Measurements from ENCODE around the gene LRR1.

The LRR1 gene

DNA sequence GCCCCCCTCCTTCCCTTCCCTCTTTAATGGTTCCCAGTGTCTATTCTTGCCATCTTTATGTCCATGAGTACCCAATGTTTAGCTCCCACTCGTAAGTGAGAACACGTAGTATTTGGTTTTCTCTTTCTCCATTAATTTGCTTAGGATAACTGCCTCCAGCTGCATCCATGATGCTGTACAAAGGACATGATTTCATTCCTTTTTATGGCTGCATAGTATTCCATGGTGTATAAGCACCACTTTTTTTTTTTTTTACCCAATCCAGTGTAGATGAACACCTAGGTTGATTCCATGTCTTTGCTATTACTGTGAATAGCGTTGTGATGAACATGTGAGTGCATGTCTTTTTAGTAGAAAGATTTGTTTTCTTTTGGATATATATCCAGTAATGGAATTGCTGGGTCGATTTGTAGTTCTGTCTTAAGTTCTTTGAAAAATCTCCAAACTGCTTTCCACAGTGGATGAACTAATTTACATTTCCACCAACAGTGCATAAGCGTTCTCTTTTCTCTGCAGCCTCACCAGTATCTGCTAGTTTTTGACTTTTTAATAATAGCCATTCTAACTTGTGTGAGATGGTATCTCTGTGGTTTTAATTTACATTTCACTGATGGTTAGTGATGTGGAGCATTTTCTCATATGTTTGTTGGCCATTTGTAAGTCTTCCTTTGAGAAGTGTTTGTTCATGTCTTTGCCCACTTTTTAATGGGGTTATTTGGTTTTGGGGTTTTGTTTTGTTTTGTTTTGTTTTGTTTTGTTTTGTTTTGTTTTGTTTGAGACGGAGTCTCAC, 38.6 kb upstream of the LRR1 start:
- TF ChIP-seq, protein P1, sequence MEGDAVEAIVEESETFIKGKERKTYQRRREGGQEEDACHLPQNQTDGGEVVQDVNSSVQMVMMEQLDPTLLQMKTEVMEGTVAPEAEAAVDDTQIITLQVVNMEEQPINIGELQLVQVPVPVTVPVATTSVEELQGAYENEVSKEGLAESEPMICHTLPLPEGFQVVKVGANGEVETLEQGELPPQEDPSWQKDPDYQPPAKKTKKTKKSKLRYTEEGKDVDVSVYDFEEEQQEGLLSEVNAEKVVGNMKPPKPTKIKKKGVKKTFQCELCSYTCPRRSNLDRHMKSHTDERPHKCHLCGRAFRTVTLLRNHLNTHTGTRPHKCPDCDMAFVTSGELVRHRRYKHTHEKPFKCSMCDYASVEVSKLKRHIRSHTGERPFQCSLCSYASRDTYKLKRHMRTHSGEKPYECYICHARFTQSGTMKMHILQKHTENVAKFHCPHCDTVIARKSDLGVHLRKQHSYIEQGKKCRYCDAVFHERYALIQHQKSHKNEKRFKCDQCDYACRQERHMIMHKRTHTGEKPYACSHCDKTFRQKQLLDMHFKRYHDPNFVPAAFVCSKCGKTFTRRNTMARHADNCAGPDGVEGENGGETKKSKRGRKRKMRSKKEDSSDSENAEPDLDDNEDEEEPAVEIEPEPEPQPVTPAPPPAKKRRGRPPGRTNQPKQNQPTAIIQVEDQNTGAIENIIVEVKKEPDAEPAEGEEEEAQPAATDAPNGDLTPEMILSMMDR (IDR thresholded peaks at IDR 0.05; ENCODE audit: extremely low read depth, missing control alignments): no peak
- no peak for DNase-seq (ENCODE audit: low spot score)

DNA sequence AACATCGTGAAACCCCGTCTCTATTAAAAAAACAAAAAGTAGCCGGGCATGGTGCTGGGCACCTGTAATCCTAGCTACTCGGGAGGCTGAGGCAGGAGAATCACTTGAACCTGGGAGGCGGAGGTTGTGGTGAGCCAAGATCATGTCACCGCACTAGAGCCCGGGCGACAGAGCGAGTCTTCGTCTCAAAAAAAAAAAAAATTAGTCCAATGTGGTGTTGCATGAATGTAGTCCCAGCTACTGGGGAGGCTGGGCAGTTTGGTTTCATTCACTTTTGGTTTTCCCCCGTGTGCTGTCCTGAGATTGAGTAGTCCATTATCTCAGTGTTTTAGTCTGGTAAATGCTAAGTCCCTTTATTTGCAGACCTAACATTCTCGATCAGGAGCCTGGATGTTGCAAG, 32.0 kb upstream of the LRR1 start:
- no peak for DNase-seq (ENCODE audit: low spot score)
- TF ChIP-seq, protein P1 (IDR thresholded peaks at IDR 0.05; ENCODE audit: extremely low read depth, missing control alignments): no peak

DNA sequence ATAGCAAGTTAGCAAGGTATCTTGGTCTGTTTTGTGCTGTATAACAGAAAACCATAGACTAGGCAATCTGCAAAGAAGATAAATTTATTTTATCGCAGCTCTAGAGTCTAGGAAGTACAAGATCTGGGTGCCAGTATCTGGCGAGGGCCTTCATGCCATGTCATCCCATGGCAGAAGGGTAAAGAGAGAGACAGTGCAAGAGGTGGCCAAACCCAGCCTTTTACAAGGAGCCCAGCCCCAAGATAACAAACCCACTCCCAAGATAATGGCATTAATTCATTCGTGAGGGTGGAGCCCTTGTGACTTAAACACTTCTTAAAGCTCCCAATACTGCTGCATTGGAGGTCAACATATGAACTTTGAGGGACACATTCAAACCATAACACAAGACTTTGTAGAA, 29.5 kb upstream of the LRR1 start:
- TF ChIP-seq, protein P1 (IDR thresholded peaks at IDR 0.05; ENCODE audit: extremely low read depth, missing control alignments): no peak
- no peak for DNase-seq (ENCODE audit: low spot score)

DNA sequence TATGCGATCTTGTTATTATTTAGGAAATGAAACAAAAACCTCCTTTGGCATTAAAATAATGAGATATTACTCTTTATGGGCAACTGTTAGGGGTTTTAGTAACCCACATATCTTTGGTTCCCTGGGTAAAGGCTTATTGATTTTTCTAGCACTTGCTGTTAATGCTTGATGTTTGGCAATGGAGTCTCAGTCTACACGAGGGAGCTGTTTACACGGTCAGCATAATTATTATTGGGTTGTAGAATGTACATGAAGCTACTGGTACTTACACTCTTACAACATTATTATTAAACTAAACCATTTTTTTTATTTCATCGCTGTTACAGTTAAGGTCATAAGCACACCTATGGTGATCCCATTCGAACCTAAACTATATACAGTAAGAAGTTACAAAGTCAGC, 24.7 kb upstream of the LRR1 start:
- no peak for DNase-seq (ENCODE audit: low spot score)
- TF ChIP-seq, protein P1 (IDR thresholded peaks at IDR 0.05; ENCODE audit: extremely low read depth, missing control alignments): no peak

DNA sequence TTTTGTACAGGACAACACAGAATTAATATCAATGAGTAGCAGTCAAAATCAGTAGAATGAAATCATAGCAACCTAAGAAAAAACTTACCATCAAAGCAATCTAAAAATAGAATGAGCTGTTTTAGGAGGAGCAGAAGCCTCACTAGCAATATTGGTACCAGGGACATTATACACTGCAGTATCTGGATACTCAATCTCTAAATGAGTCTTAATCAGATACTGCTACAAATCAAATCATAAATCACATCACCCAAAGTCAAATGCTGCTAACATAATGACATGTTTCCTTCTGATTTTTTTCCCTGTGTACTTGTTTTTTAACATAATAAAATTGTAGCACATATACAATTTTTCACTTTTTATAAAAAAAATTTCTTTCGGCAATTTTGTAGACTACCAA, 20.6 kb upstream of the LRR1 start:
- DNase-seq (ENCODE audit: low spot score): no peak
- TF ChIP-seq, protein P1 (IDR thresholded peaks at IDR 0.05; ENCODE audit: extremely low read depth, missing control alignments): no peak

DNA sequence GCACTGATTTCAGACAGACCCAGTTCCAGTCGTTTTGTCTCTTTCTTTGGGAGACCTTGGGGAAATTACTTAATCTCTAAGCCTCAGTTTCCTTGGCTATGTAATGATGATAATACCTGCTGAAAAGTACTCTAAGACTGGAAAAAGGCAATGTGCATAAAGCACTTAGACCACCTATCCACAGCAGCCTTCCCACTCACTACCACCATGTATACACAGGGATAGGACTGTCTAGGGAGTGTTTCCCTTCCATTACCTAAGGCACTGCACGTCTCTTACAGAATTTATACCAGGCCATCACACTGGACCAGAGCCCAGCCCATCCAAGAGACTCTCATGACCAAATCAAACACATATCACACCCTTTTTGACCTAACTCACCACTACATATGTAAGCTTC, 18.9 kb upstream of the LRR1 start:
- TF ChIP-seq, protein P1 (IDR thresholded peaks at IDR 0.05; ENCODE audit: extremely low read depth, missing control alignments): no peak
- DNase-seq (ENCODE audit: low spot score): no peak

DNA sequence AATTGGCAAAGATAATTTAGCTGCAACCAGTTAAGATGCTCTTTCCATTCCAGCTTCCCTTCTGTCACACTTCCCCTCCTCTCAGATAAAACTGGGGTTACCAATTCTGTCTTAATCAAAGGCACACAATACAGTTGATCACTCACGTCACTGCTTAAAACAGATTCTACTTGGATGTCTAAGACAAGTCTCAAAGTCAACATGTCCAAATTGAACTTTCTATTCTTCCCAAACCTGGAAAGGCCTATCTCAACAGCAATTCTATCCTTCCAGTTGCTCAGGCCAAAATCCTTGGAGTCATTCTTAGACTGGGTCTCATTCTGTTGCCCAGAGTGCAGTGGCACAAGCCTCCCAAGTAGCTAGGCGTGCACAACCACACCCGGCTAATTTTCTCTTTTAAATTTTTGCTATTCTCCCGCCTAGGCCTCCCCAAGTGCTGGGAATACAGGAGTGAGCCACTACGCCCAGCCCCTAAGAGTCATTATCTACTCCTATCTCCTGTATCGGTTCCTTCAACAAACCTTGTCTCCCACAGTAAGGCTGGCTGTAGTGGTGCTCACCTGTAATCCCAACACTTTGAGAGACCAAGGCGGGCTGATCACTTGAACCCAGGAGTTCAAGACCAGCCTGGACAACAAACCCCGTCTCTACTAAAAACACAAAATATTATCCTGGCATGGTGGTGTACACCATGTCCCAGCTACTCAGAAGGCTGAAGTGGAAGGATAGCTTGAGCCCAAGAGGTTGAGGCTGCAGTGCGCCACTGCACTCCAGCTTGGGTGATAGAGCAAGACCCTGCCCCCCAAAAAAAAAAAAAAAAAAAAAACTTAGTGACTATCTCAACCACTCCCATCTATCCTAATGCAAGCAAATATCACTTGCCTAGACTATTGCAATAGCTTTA, 17.3 kb upstream of the LRR1 start:
- DNase-seq (ENCODE audit: low spot score): no peak
- TF ChIP-seq, protein P1 (IDR thresholded peaks at IDR 0.05; ENCODE audit: extremely low read depth, missing control alignments): no peak

Data from GM20000 (cell line).